GM23248 (cell line): ENCODE measurements around the gene ERN1.

ENCODE experiments used
- EZH2 ChIP-seq: fragments of 200-600 bp; sonication (generic); IDR thresholded peaks from 2 replicates; pipeline ENCODE4 v1.6.1; 2018; ENCODE audit warnings: antibody characterized with exemption, mild to moderate bottlenecking; ENCODE audit not compliant: insufficient read depth, poor library complexity, severe bottlenecking
- EZH2phosphoT487 ChIP-seq: fragments of 200-600 bp; sonication (generic); IDR thresholded peaks from 2 replicates; pipeline ENCODE4 v1.6.1; 2018; ENCODE audit warnings: antibody characterized with exemption, moderate library complexity, mild to moderate bottlenecking, low read depth; ENCODE audit not compliant: insufficient read depth

DNA sequence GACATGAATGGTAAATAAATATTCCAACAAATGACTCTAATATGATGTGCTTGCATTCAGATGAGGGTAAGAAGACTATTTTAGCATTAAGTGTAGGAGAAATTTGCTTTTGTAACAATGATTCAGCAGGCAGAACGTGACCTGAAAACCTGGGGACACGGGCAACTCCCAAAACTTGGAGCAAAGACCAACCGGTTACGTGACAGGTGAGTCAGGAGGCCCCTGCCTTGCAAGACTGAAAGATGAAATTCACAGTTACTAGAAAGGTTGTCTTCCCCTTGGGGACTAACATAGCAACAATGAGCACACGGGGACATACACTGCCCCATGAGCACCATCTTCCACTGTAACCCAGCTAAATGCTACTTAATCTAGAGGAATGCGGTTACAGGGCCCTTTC is 33.5 kb upstream of the ERN1 start:
- TF ChIP-seq EZH2: no peak
- no peak for TF ChIP-seq EZH2phosphoT487
